ENCODE measurements around the gene MRPS31. TPM values are rescaled to one million over a fixed set of nuclear protein-coding genes. Genes with fewer than 3 reads are reported as not detected.
A peak's percentile ranks its signal among the peaks of the same experiment; 100 is the strongest.

Gene MRPS31
- total RNA-seq, 1 donor from 2014 or later = 15.1 TPM

DNA sequence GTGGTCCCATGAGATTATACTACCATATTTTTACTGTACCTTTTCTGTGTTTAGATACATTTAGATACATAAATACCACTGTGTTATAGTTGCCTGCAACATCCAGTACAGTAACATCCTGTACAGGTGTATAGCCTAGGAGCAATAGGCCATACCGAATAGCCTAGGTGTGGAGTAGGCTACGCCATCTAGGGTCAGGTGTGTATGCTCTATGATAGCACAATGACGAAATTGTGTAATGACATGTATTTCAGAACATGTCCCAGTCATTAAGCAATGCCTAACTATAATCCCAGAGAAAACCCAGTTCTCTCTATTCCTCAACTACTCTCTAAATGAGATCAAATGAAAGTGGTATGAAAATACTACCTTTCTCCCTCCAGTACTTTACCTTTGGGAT, 22.3 kb upstream of the MRPS31 start:
- Mint-ChIP-seq H3K36me3 (ENCODE audit: low read depth, unreplicated experiment) (peaks cover 10% of the 10 kb centered on the region), H3K27ac (ENCODE audit: unreplicated experiment) (no peak overlapping the region), H3K9me3 (ENCODE audit: unreplicated experiment) (no peaks in the 10 kb centered on the region), H3K4me1 (ENCODE audit: low read depth, unreplicated experiment) (no peaks in the 10 kb centered on the region), H3K27me3 (ENCODE audit: low read depth, unreplicated experiment) (no peaks in the 10 kb centered on the region), H3K4me3 (ENCODE audit: unreplicated experiment) (no peak overlapping the region)
- H3K27ac ChIP-seq (ENCODE audit: low read depth, low read length) = no peak overlapping the region
- peaks cover 5% of the 10 kb centered on the region for H3K36me3 ChIP-seq (ENCODE audit: insufficient read depth, low read length)
- no peaks in the 10 kb centered on the region for H3K27me3 ChIP-seq (ENCODE audit: insufficient read depth, low read length)
- TF ChIP-seq EZH2 (IDR thresholded peaks at IDR 0.05; ENCODE audit: insufficient read depth, low read length) (no peak), CTCF (IDR thresholded peaks at IDR 0.05; ENCODE audit: insufficient read depth, low read depth, low read length) (no peak)
- H2AFZ ChIP-seq (ENCODE audit: low read depth, low read length) = no peak overlapping the region
- DNase-seq (ENCODE audit: low read depth) (no peak), FAIRE-seq (no peak)
- peaks cover 7% of the 10 kb centered on the region for H3K4me1 ChIP-seq (ENCODE audit: insufficient read depth, low read length)
- H3K4me3 ChIP-seq (ENCODE audit: insufficient read depth, low read depth, low read length) = no peak overlapping the region
- no peak overlapping the region for H3K4me2 ChIP-seq (ENCODE audit: low read length)
- H3K9ac ChIP-seq (ENCODE audit: low read length) = no peak overlapping the region
- H4K20me1 ChIP-seq (ENCODE audit: insufficient read depth, low read length) = no peaks in the 10 kb centered on the region
- no peaks in the 10 kb centered on the region for H3K9me3 ChIP-seq (ENCODE audit: insufficient read depth, low read depth, low read length)
- H3K79me2 ChIP-seq (ENCODE audit: insufficient read depth, low read length) = peaks cover 5% of the 10 kb centered on the region

- Histone ChIP-seq H3K4me2 (ENCODE audit: low read length) (no peak overlapping the region), H4K20me1 (ENCODE audit: insufficient read depth, low read length) (no peaks in the 10 kb centered on the region), H3K9me3 (ENCODE audit: insufficient read depth, low read depth, low read length) (no peaks in the 10 kb centered on the region), H3K4me3 (ENCODE audit: insufficient read depth, low read depth, low read length) (no peak overlapping the region), H3K79me2 (ENCODE audit: insufficient read depth, low read length) (peaks cover 5% of the 10 kb centered on the region), H3K27ac (ENCODE audit: low read depth, low read length) (no peak overlapping the region), H3K36me3 (ENCODE audit: insufficient read depth, low read length) (peaks cover 5% of the 10 kb centered on the region), H3K9ac (ENCODE audit: low read length) (no peak overlapping the region), H2AFZ (ENCODE audit: low read depth, low read length) (no peak overlapping the region), H3K4me1 (ENCODE audit: insufficient read depth, low read length) (peaks cover 7% of the 10 kb centered on the region), H3K27me3 (ENCODE audit: insufficient read depth, low read length) (no peaks in the 10 kb centered on the region)
- Mint-ChIP-seq H3K4me3 (ENCODE audit: unreplicated experiment) (no peak overlapping the region), H3K36me3 (ENCODE audit: low read depth, unreplicated experiment) (peaks cover 10% of the 10 kb centered on the region), H3K4me1 (ENCODE audit: low read depth, unreplicated experiment) (peaks cover under 1% of the 10 kb centered on the region), H3K9me3 (ENCODE audit: unreplicated experiment) (no peaks in the 10 kb centered on the region), H3K27me3 (ENCODE audit: low read depth, unreplicated experiment) (no peaks in the 10 kb centered on the region), H3K27ac (ENCODE audit: unreplicated experiment) (no peak overlapping the region)
- DNase-seq (ENCODE audit: low read depth) (no peak), FAIRE-seq (no peak)
- TF ChIP-seq EZH2 (IDR thresholded peaks at IDR 0.05; ENCODE audit: insufficient read depth, low read length) (no peak), CTCF (IDR thresholded peaks at IDR 0.05; ENCODE audit: insufficient read depth, low read depth, low read length) (no peak)
Observed at GRCh38 chr13:40792284-40793051, 21.5 kb upstream of the MRPS31 start.

DNA sequence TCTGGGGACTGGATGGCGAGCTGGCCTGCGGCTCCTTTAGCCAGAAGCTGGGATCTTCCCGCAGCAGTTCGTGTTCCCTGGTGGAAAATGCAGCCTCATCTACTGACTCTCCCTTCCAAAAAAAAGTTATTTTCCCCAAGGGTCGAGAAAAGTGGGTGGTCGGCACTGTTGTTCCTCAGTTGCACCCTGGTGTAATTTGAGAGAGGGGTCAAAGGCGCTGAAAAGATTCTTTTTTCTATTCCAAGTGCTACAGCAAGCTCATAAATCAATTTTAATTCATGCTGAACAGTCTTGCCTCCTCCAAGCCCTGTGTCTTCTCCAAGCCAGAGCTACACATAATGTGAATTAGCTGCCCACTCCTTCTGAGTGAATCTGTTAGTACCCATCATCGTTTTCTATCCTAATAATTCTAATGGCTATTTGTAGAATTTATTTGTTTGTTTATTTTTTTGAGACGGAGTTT, 19.2 kb upstream of the MRPS31 start:
- H3K9ac ChIP-seq (ENCODE audit: low read length) = peak overlapping the region; percentile 87
- DNase-seq (ENCODE audit: low read depth) (no peak), FAIRE-seq (no peak)
- H3K27me3 ChIP-seq (ENCODE audit: insufficient read depth, low read length) = no peaks in the 10 kb centered on the region
- no peaks in the 10 kb centered on the region for H3K9me3 ChIP-seq (ENCODE audit: insufficient read depth, low read depth, low read length)
- peak overlapping the region; percentile 94 for H2AFZ ChIP-seq (ENCODE audit: low read depth, low read length)
- peaks cover 7% of the 10 kb centered on the region for H3K4me1 ChIP-seq (ENCODE audit: insufficient read depth, low read length)
- H3K27ac ChIP-seq (ENCODE audit: low read depth, low read length) = no peak overlapping the region
- H3K4me3 ChIP-seq (ENCODE audit: insufficient read depth, low read depth, low read length) = peak overlapping the region; percentile 79
- no peaks in the 10 kb centered on the region for H3K27me3 Mint-ChIP-seq (ENCODE audit: low read depth, unreplicated experiment)
- peaks cover 13% of the 10 kb centered on the region for H3K4me1 Mint-ChIP-seq (ENCODE audit: low read depth, unreplicated experiment)
- peaks cover 10% of the 10 kb centered on the region for H3K36me3 Mint-ChIP-seq (ENCODE audit: low read depth, unreplicated experiment)
- H3K4me2 ChIP-seq (ENCODE audit: low read length) = peak overlapping the region; percentile 97
- TF ChIP-seq CTCF (IDR thresholded peaks at IDR 0.05; ENCODE audit: insufficient read depth, low read depth, low read length) = no peak
- H3K27ac Mint-ChIP-seq (ENCODE audit: unreplicated experiment) = no peak overlapping the region
- peaks cover 5% of the 10 kb centered on the region for H3K79me2 ChIP-seq (ENCODE audit: insufficient read depth, low read length)
- H3K9me3 Mint-ChIP-seq (ENCODE audit: unreplicated experiment) = no peaks in the 10 kb centered on the region
- no peaks in the 10 kb centered on the region for H3K36me3 ChIP-seq (ENCODE audit: insufficient read depth, low read length)
- H4K20me1 ChIP-seq (ENCODE audit: insufficient read depth, low read length) = no peaks in the 10 kb centered on the region
- peak overlapping the region; percentile 84 for H3K4me3 Mint-ChIP-seq (ENCODE audit: unreplicated experiment)

Measured in astrocyte (in vitro differentiated cells and primary cell).